DMS114 treated with DMSO at 0.1 percent for 48 hours (cell line): ENCODE data around the gene CCNY.

Experiments
- DNase-seq: peaks from one replicate; lab custom pipeline; 2025; ENCODE audit not compliant: unreplicated experiment; lab: John Stamatoyannopoulos, UW

Gene CCNY

DNA sequence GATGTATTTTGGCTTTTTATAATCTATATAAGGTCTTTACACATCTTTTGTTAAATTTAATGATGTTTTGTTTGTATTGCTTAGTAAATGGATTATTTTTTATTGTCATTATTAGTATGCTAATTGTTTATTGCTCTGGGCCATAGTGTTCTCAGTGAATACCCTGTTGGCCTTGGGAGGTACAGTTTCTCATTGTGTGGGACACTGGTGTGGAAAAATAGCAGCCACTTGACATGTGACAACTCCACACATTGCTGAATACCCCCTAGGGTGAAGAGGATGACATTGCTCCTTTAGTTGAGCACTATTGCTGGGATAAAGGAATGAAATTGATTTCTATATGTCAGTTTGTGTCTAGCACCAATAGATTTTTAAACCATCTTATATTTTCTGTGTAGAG lies 130.9 kb downstream of the CCNY start:
- DNase-seq, result no peak

DNA sequence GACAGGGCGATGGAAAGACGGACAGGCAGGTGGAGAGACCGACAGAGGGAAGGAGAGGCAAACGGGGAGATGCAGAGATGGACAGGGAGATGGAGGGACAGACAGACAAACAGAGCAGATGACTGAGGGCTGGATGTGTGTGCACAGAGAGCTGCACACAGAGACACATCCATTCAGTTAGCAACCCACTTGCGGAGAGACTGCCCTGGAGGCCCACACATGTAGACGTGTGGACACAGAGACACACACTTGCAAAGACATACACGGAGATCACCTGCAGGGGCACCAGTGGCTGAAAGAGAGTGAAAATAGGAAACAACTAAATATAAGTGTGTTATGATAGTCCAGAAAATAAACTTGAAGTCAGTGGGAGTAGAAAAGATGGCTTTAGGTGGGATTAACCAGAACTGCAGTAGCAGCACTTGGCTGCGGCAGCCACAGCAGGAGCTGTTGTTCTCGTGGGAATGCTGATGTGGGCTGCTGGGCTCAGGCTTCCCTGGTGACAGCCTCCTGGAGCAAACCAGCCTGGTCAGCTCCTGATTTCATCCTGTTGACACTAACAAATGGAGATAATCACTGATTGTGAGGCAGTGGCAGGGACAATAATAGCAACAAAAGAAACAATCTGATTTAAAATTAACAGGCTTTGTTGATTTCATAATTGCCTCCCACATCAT lies 134.1 kb downstream of the CCNY start:
- DNase-seq, result no peak

DNA sequence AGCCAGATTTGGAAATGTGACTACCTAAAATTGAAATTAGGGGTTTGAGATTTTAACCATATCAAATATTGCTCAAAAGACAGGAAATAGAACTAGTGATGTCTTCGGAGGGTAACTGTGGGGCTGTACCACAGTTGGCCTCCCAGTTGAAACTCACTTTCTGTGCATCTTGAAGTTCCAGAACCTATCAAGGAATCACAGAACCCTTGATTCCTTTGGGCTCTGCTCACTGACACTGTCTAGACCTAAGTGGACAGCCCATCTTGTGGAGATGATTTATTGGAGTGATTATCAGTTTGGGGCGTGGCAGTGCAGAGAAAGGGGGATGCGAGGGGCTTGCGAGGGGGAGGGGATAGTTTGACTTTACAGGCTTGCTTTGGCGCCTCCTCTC lies 134.6 kb downstream of the CCNY start:
- DNase-seq, result no peak

DNA sequence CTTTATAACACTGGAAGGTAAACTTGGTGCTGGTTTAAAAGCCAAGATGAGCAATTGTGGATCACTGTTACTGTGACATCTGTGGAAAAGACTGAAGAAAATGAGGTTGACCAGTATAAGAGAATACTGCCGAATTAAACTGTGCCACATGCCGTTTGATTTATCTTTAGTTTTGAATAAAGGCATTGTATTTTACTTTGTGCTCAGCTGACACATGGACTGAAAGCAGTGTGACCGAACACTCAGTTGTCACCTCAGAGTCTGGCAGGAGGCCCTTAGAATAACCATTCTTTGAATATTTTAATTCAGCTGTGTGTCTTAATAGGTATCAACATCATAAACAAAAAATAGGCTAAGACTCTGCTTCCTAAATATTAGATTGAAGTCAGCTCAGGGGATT lies 135.1 kb downstream of the CCNY start:
- DNase-seq, result no peak

DNA sequence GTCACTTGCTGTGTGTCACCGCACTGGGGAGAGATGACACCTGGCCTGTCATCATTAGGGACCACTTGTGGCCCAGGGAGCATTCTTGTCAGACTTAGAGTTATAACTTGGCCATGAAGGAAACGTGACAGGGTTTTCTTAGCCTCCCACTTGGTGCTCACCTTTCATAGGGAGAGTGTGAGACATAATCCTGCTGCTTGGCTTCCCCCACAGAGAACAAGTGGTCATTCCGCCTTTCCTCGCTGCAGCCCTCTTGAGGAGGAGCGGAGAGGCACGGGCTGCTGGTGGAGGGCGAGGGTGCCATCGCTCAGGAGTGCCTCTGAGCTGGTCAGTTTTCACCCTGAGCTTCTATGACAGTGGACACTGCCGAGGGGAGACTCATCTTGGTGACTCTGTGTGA lies 143.8 kb downstream of the CCNY start:
- DNase-seq, result no peak

DNA sequence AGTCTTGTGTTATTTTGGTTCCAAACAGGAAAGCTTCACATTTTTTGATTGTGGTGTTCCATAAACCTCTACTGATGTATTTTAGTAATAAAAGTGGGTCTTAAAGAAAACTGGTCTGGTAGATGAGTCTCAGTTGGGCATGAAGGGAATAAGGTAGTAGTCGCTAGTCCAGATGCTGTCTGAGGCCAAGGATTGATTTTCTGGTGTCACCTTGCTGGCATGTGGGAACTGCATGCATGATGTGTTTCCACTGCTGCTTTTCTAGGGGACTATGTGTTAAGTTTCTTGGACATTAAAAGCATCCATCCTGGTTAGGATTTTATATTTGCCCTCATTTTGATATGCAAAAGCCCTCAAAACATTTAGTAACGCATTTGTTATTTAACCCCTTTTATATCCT lies 145.1 kb downstream of the CCNY start:
- no peak for DNase-seq

DNA sequence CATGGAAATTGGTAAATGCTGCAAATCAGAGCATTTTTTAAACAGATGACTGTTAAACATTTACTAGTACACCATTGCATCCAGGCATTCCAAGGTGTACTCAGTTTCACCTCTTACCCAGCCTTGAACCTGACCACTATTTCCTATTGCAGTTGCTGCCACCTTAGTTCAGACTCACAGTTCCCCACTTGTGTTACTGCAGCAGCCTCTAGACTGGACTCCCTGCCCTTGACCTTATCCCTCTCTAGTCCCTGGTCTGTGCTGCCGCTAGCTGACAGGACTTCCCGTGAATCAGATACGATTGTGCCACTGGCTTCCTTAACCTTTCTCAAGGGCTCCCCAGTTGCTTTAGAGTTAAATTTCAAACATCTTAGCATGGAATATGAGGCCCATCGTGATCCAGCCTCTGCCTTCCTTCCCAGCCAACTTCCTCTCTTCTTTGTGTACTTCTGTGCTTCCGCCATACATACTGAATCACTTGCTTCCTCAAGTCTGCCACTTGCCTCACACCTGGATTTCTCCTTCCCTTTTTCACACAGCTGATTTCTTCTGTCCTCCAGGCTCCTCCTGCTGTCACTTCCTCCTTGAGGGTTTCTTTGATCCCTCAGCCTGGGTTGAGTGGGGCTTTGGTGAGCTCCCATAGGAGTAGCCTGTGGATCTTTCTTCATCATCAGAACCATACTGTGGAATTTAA lies 150.1 kb downstream of the CCNY start:
- no peak for DNase-seq

DNA sequence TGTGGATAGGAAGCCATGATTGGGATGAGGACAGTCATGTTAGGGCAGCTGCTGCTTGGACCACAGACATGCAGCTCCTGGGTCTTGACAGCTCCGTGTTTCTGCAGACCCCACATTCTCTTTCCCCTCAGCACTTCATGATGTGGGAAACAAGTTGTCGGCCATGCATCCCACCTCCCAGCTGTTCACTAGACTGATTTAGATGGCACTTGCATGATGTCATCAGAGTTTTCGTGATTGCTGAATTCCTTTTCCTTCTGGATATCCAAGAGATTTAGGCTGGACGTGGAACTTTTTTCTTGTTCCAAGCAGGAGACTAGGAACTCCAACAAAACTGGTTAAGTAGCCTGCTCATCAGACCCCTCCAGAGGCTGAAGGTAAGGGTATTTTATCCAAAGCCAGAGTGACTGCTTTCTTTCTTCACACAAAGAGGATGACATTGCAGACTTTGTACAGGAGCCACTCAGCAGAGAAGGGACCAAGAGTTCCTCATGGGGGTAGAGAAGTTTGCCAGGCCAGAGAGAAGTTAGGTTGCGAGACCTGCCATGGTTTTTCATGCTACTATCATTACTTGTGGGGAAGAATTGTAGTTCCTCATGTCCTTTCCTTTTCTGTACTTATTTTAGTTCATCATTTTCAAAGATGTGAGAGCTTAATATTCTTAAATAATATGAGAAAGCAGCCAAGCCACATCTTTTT lies 151.2 kb downstream of the CCNY start:
- no peak for DNase-seq

DNA sequence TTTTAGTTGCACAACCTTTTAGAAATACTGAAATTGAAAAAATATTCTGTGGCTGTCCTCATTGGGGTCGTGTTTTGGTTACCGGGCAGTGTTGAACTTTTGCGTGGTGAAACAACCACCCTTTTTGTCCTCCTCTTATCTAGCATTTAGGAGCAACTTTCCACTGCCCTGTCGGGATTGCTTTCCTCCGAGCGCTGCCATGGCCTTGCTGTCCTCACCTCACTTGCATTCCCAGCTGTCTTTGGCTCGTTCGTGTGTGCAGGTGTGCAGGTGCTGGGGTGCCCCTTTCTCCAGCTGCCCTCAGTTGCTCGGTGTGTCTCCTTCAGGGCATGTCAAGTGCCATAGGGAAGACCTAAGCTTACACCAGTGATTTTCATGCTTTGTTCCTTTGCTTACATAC lies 151.9 kb downstream of the CCNY start:
- DNase-seq, result no peak

DNA sequence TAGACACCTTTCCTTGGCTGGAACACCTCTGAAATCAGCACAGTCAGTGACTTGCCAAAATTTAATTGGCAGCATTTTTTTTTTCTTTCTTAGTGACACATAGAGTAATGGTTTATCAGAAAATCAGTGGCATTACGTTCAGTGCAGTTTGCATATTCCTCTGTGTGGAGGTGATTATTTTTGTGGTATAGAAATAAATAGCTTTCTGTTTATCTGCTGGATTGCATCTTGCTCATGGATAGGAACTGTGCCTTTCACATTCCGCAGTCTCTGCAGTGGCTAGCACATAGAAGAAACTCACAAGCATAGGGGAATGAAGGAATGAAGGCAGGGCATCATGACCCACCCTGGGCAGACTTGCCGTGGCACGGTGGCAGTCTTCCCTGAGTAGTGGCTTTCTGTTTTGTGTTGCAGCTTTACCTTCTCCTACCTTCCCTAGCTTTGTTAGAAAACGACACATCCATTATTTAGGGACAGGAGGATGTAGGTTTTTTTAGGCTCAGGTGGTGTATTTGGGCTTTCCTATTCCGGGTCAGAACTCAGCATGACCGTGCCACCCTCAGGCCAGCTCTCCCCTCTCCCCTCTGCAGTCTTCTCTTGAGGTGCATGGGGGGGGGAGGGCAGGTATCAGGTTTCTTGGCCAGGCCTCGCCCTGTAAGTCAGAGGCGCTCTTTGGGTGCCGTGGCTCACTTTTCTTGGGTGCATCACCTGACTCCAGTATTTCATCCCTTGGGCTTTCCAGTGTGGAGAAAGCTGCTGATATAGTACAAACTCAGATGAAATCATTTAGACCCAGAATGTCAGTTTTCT lies 156.3 kb downstream of the CCNY start:
- DNase-seq, result no peak

DNA sequence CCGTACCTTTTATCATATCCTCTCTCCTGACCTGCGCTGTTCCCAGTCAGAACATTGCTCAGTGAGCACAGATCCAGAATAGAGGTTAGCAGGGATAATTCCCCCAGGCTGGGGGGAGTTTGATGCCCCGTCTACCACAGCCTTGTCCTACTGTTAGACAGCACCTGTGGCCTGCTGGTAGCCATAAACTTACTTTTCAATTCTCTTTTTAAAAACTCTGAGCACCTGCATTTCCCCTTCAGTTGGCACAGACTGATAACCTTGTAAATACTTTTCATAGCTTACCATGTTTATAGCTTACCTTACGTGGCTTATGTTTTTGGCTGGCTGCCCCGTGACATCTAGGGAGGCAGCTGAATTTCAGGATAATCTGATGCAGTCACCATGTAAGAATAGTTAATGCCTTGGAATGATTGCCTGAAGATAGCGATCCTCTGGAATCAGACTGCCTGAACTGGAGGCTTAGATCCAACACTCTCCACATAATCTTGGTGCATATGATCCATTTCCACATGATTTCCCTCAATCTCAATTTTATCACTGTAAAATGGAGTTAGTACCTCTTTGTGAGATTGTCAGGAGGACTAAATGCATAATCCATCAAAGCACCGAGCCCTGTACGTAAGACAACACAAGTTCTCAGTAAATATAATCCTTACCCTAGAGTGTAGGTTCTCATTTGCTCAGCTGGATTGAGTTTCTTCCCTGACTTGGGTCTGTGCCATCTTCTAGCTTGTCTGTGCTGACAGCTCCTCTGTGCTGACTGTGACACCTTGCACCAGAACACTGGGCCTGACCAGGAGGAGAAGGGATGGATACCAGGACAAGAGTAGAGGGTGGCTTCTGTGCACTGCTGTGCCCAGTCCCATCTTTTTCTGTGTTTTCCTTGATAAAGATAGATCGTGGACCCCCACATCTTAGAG lies 157.1 kb downstream of the CCNY start:
- DNase-seq, result no peak

DNA sequence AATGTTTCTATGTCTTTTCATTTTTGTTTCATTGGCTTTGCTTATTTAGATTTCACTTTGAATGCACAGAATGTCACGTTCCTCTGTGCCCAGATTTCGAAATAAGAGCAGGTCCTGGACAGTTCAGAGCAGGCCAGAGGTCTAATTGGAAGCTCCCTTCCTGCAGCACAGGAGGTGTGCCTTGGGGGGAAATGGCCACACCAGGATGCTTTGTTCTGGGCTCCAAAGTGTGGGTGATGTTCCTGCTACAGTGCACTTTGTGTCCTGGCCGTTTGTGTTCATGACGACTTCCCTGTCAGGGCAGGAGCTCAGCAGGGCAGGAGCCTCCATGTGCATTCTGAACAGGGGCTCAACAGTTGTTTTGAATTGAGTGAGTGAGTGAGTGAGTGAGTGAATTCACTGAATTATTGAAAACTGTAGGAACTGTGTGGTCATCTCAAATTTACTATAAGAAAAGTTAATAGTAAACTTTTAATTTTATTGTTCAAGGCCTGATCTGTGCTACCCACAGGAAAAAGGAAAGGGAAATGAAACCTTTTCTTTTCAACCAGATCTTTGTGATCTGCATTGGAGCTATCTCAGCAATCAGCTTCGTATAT lies 159.3 kb downstream of the CCNY start:
- DNase-seq, result no peak

DNA sequence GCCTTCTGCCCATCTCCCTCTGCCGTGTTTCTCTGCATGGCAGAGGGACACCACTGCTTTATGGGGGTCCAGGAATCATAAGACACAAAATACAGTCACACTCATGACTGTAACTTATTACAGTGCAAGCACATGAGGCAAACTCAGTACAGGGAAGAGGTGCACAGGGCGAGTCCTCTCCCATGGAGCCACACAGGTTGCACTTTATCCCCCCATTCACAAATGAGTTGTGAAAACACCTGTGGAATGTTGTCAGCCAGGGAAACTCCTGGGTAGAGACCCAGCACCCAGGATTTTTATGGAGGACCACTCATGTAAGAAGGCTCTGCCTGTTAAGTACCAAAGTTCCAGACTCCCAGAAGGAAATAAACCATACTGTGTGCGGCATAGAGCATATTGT lies 161.6 kb downstream of the CCNY start:
- DNase-seq, result no peak

DNA sequence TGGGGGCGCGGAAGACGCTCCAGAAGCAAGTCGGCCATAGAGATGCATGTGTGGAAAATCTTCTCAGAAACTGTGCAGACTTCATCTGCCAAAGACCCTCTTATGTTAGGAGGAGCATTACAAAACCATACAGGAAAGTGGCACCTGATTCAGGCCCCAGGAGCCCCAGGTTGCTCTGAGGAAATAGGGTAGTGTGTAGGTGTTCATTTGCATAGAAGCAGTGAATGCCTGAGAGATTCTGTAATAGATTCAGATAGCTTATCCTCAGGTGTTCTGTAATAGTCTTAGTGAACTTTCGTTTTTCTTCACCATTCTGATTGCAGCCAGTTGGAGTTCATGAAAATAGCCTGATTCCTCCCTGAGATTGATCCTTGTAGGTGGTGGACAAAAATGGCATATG lies 162.4 kb downstream of the CCNY start:
- DNase-seq, result no peak

DNA sequence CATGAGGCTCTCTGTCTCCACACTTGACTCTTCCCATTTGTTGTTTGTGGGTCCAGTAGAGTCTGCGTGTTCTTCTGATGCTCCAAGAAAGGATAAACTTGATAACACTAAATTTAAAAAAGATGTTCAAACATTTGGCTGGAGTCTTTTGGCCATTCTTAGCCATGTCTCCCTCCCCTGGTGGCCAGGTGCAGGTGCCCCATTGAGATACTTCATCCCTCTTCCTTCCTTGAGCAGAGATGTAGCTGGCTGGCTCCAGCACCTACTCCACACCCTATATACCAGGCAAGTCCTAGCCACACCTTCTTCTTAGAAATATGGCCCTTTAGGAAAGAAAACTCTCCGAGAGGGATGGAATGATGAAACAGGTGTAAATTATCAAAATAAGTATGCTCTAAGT lies 165.6 kb downstream of the CCNY start:
- DNase-seq, result no peak

DNA sequence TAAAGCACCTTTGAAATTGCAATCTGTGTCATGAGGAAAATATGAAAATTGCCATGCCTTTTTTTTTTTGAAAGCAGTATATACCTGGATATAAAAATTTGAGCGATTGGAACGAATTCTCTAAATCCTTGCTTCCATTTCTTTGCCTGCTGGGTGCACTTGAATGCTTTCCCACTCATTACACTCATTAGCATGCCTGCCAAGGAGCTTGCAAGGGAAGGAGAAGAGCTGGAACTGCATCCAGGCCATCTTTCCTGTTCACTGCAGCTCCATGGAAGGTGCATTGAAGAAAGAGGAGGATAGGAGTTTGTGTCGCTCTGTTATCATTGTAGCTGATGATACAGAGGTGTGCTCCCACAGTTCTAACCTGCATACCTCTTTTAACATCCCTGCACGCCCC lies 166.4 kb downstream of the CCNY start:
- no peak for DNase-seq

DNA sequence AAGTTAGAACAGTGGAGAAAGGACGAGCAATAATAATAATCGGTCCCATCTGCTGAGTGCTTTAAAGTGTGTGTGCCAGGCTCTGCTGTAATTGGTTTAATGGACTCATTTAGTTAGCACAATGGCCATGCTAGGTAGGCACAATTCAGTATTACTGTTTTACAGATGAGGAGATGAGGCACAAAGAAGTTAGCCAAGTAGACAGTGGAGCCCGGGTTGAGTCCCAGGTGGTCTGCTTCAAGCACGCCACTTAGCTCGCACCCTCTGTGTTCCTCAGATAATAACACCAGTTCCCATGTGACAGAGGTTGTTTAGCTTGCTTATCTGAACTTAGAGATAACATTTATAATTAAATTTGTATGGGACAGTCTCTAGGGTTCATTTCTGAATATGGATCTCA lies 167.3 kb downstream of the CCNY start:
- no peak for DNase-seq

DNA sequence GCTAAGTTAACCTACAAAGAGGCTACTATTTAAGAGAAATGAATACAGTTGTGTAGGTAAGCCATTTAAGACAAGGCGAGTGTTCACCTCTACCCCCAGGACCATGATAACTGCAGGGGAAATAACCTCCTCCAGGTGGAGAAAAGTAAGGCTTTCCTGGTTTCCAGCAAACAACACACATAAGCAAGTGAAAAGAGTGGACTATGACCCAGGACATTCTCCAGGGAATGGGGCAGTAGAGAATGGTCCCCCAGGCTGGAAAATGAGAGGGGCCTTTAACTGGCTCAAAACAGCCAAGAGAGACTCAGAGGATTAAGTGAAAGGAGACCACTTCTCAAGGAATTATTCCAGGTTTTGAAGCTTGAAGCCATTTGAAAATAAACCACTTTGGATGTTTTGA lies 167.8 kb downstream of the CCNY start:
- no peak for DNase-seq

DNA sequence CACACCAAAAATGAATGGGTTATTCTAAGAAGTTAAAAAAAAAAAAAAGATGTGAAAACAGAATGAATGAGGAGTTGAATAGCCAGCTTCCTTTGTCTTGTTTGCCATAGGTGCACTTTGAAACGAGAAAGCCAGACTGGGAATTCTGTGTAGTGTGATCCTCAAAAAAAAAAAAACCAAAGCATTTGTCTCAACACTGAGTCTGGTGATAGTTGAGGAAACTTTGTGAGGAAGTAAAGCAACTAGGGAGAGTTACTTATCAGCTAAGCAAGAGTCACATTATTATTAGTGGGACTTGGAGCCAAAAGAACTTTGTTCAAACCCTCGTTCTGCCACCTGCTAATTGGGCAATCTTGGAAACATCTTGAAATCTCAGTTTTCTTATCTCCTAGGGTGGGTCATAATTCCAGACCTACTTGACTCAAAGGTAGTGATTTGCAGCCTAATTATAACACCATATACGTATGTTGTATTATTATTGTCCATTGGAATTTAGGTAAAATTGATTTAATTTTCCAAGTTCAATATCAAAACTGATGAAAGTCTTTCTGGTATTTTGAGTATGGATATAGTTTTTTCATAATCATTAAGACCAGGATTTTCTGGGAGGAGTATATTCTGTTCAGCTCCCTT lies 169.0 kb downstream of the CCNY start:
- no peak for DNase-seq

DNA sequence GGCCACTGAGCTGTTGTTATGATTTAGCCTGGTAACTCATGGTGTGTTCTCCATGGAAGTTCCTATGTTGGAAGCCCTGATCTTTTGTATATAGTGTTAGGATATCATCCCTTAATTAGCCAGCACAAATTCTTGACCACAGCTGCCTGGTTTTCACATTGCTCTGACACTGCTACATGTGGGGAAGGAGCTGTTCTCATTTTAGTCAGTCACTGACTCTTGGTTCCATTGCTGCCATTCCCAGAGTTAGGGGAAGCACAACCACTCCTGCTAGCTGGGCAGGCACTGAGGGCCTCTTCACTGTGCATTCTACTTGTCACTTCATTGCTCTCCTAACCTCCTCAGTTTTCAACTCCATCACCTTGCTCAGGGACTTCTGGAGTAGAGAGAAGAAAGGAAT lies 170.4 kb downstream of the CCNY start:
- no peak for DNase-seq
